HEK293 (cell line): ENCODE results near the gene RALGAPA2.

ENCODE experiments used
- CTCF ChIA-PET: fragments of 350-600 bp; formaldehyde crosslinking; extraction: SDS; loops from one replicate; lab custom pipeline; 2021; ENCODE audit warnings: antibody characterized with exemption; lab: Yijun Ruan, JAX
- POLR2A ChIA-PET: fragments of 300-600 bp; formaldehyde crosslinking; extraction: SDS; loops from one replicate; lab custom pipeline; 2020; ENCODE audit warnings: antibody characterized with exemption, inconsistent platforms; lab: Yijun Ruan, JAX
- H3K27ac ChIP-seq: fragments of 200-500 bp; sonication (Bioruptor generic); 2 replicates; pipeline ENCODE4 v1.5.1; 2014; ENCODE audit warnings: low read depth, low read length, control low read depth, inconsistent platforms; ENCODE audit errors: extremely low read depth
- H3K36me3 ChIP-seq, 2 experiments: fragments of 200-500 bp in 1 of 2; sonication (Bioruptor generic) in 1 of 2; 1 replicate in 1 of 2; 2 replicates in 1 of 2; pipeline ENCODE4 v1.5.1; 2014 to 2017; ENCODE audit warnings: inconsistent platforms in 2 of 2, low read length in 2 of 2; ENCODE audit not compliant: control insufficient read depth in 2 of 2, insufficient read depth in 1 of 2
- H3K4me1 ChIP-seq: fragments of 200-500 bp; sonication (Bioruptor generic); 2 replicates; pipeline ENCODE4 v1.5.1; 2014; ENCODE audit warnings: mild to moderate bottlenecking, low read length, inconsistent platforms; ENCODE audit not compliant: control insufficient read depth, insufficient read depth
- H3K4me3 ChIP-seq: 2 replicates; pipeline ENCODE4 v1.5.1; 2011; ENCODE audit warnings: low read depth, mild to moderate bottlenecking, control low read depth, low read length, moderate library complexity
- H3K9me3 ChIP-seq: fragments of 200-500 bp; sonication (Bioruptor generic); 2 replicates; pipeline ENCODE4 v1.5.1; 2014; ENCODE audit warnings: low read depth, low read length, inconsistent platforms; ENCODE audit not compliant: control insufficient read depth, insufficient read depth
- RBAK ChIP-seq: fragments of 450-650 bp; formaldehyde crosslinking; IDR thresholded peaks from 2 replicates; pipeline ENCODE4 v1.5.1; 2016; ENCODE audit warnings: missing biosample characterization, missing genetic modification characterization
- SCRT2 ChIP-seq: fragments of 450-650 bp; formaldehyde crosslinking; IDR thresholded peaks from 2 replicates; pipeline ENCODE4 v1.5.1; 2016; ENCODE audit warnings: missing biosample characterization, missing genetic modification characterization
- TRIM28 ChIP-seq: IDR thresholded peaks from 2 replicates; pipeline ENCODE4 v1.6.1; 2011; ENCODE audit warnings: low read length, control low read depth, borderline replicate concordance
- YY2 ChIP-seq: fragments of 450-650 bp; formaldehyde crosslinking; IDR thresholded peaks from 2 replicates; pipeline ENCODE4 v1.5.1; 2016; ENCODE audit warnings: missing biosample characterization, missing genetic modification characterization
- ZBTB20 ChIP-seq: fragments of 450-650 bp; formaldehyde crosslinking; IDR thresholded peaks from 2 replicates; pipeline ENCODE4 v1.5.1; 2016; ENCODE audit warnings: missing biosample characterization, missing genetic modification characterization
- ZFP69B ChIP-seq: fragments of 450-650 bp; formaldehyde crosslinking; IDR thresholded peaks from 2 replicates; pipeline ENCODE4 v1.5.1; 2016; ENCODE audit warnings: missing biosample characterization, missing genetic modification characterization
- ZNF114 ChIP-seq: fragments of 450-650 bp; formaldehyde crosslinking; IDR thresholded peaks from 2 replicates; pipeline ENCODE4 v1.5.0; 2017; ENCODE audit warnings: missing biosample characterization, missing genetic modification characterization
- ZNF24 ChIP-seq: fragments of 450-650 bp; formaldehyde crosslinking; IDR thresholded peaks from 2 replicates; pipeline ENCODE4 v1.5.1; 2016; ENCODE audit warnings: missing biosample characterization, missing genetic modification characterization
- ZNF292 ChIP-seq: fragments of 450-650 bp; formaldehyde crosslinking; IDR thresholded peaks from 2 replicates; pipeline ENCODE4 v1.5.1; 2016; ENCODE audit warnings: low read depth, missing biosample characterization, missing genetic modification characterization, borderline replicate concordance
- ZNF514 ChIP-seq: fragments of 450-650 bp; formaldehyde crosslinking; IDR thresholded peaks from 2 replicates; pipeline ENCODE4 v1.5.1; 2016; ENCODE audit warnings: missing biosample characterization, missing genetic modification characterization
- ZNF596 ChIP-seq: fragments of 450-650 bp; IDR thresholded peaks from 2 replicates; pipeline ENCODE4 v1.5.0; 2018; ENCODE audit warnings: missing biosample characterization, mild to moderate bottlenecking, missing genetic modification characterization, moderate library complexity
- ZNF600 ChIP-seq: fragments of 450-650 bp; formaldehyde crosslinking; IDR thresholded peaks from 2 replicates; pipeline ENCODE4 v1.5.1; 2016; ENCODE audit warnings: missing biosample characterization, missing genetic modification characterization
- ZNF624 ChIP-seq: fragments of 450-650 bp; formaldehyde crosslinking; IDR thresholded peaks from 2 replicates; pipeline ENCODE4 v1.5.1; 2017; ENCODE audit warnings: missing biosample characterization, missing genetic modification characterization
- ZNF654 ChIP-seq: fragments of 450-650 bp; formaldehyde crosslinking; IDR thresholded peaks from 2 replicates; pipeline ENCODE4 v1.5.1; 2016; ENCODE audit warnings: low read depth, missing biosample characterization, missing genetic modification characterization
- ZNF776 ChIP-seq: fragments of 450-650 bp; formaldehyde crosslinking; IDR thresholded peaks from 2 replicates; pipeline ENCODE4 v1.5.0; 2017; ENCODE audit warnings: missing biosample characterization, missing genetic modification characterization, borderline replicate concordance
- ZNF791 ChIP-seq: fragments of 450-650 bp; formaldehyde crosslinking; IDR thresholded peaks from 2 replicates; pipeline ENCODE4 v1.5.1; 2016; ENCODE audit warnings: missing biosample characterization, missing genetic modification characterization
- ZXDB ChIP-seq: fragments of 450-650 bp; formaldehyde crosslinking; IDR thresholded peaks from 2 replicates; pipeline ENCODE4 v1.5.1; 2016; ENCODE audit warnings: missing biosample characterization, missing genetic modification characterization
- TF ChIP-seq, protein P1 (sequence below): fragments of 450-650 bp; IDR thresholded peaks from 2 replicates; pipeline ENCODE4 v1.5.1; 2018; ENCODE audit warnings: missing biosample characterization, missing genetic modification characterization
- TF ChIP-seq, protein P2 (sequence below): fragments of 450-650 bp; formaldehyde crosslinking; IDR thresholded peaks from 2 replicates; pipeline ENCODE4 v1.5.1; 2017; ENCODE audit warnings: missing biosample characterization, missing genetic modification characterization
- TF ChIP-seq, protein P3 (sequence below): fragments of 450-650 bp; formaldehyde crosslinking; IDR thresholded peaks from 2 replicates; pipeline ENCODE4 v1.5.1; 2016; ENCODE audit warnings: missing biosample characterization, missing genetic modification characterization
- TF ChIP-seq, protein P4 (sequence below): fragments of 450-650 bp; formaldehyde crosslinking; IDR thresholded peaks from 2 replicates; pipeline ENCODE4 v1.5.1; 2017; ENCODE audit warnings: missing biosample characterization, missing genetic modification characterization
- TF ChIP-seq, protein P5 (sequence below): fragments of 450-650 bp; formaldehyde crosslinking; IDR thresholded peaks from 2 replicates; pipeline ENCODE4 v1.5.1; 2017; ENCODE audit warnings: missing biosample characterization, missing genetic modification characterization
- TF ChIP-seq, protein P6 (sequence below): fragments of 450-650 bp; formaldehyde crosslinking; IDR thresholded peaks from 2 replicates; pipeline ENCODE4 v1.5.1; 2016; ENCODE audit warnings: missing biosample characterization, missing genetic modification characterization
- TF ChIP-seq, protein P7 (sequence below): fragments of 450-650 bp; formaldehyde crosslinking; IDR thresholded peaks from 2 replicates; pipeline ENCODE4 v1.5.1; 2017; ENCODE audit warnings: missing biosample characterization, missing genetic modification characterization

RALGAPA2 gene

DNA sequence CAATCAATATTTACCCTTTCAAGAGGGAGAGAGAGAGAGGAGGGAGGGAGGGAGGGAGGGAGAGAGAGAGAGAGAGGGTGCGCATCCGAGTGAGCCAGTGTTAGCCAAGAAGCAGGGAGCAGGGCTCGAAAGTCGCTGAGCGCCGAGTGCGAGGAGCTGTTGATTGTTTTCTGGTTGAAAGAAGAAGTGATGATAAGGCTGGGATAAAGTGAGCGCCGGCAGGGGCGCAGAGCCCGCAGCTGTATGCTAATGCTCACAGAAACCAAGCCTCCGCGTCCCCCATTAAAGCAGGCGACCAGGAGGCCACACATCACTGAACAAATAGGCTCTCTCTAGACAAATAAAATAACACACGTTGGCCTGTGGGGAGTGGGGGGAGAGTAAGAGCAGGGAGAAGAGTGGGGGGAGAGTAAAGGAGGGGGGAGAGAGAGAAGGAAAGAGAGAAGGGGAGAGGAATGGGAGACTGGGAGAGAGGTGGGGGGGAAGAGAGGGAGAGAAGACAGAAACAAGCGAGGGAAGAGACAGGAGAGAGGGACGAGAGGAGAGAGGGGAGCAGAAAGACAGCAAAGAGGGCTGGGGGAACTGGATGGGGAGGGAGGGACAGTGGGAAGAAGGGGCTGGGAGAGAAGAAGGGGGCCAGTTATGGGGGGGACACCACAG is 349.5 kb downstream of the RALGAPA2 start (continued):
- TF ChIP-seq, protein P1, sequence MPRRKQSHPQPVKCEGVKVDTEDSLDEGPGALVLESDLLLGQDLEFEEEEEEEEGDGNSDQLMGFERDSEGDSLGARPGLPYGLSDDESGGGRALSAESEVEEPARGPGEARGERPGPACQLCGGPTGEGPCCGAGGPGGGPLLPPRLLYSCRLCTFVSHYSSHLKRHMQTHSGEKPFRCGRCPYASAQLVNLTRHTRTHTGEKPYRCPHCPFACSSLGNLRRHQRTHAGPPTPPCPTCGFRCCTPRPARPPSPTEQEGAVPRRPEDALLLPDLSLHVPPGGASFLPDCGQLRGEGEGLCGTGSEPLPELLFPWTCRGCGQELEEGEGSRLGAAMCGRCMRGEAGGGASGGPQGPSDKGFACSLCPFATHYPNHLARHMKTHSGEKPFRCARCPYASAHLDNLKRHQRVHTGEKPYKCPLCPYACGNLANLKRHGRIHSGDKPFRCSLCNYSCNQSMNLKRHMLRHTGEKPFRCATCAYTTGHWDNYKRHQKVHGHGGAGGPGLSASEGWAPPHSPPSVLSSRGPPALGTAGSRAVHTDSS, result no peak
- TF ChIP-seq, protein P2, sequence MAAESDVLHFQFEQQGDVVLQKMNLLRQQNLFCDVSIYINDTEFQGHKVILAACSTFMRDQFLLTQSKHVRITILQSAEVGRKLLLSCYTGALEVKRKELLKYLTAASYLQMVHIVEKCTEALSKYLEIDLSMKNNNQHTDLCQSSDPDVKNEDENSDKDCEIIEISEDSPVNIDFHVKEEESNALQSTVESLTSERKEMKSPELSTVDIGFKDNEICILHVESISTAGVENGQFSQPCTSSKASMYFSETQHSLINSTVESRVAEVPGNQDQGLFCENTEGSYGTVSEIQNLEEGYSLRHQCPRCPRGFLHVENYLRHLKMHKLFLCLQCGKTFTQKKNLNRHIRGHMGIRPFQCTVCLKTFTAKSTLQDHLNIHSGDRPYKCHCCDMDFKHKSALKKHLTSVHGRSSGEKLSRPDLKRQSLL (tag by site-specific recombination), result no peak
- TF ChIP-seq ZNF791 (no peak), RBAK (tag by site-specific recombination) (no peak), ZNF24 (tag by site-specific recombination) (peak; percentile 48; the same call in 1 of the 2 replicates), ZNF624 (tag by site-specific recombination) (no peak), ZNF596 (tag by site-specific recombination) (peak; percentile 69), SCRT2 (tag by site-specific recombination) (peak; percentile 56; the same call in 1 of the 2 replicates), YY2 (tag by site-specific recombination) (no peak)
- TF ChIP-seq, protein P3, sequence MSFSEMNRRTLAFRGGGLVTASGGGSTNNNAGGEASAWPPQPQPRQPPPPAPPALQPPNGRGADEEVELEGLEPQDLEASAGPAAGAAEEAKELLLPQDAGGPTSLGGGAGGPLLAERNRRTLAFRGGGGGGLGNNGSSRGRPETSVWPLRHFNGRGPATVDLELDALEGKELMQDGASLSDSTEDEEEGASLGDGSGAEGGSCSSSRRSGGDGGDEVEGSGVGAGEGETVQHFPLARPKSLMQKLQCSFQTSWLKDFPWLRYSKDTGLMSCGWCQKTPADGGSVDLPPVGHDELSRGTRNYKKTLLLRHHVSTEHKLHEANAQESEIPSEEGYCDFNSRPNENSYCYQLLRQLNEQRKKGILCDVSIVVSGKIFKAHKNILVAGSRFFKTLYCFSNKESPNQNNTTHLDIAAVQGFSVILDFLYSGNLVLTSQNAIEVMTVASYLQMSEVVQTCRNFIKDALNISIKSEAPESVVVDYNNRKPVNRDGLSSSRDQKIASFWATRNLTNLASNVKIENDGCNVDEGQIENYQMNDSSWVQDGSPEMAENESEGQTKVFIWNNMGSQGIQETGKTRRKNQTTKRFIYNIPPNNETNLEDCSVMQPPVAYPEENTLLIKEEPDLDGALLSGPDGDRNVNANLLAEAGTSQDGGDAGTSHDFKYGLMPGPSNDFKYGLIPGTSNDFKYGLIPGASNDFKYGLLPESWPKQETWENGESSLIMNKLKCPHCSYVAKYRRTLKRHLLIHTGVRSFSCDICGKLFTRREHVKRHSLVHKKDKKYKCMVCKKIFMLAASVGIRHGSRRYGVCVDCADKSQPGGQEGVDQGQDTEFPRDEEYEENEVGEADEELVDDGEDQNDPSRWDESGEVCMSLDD, result no peak
- TF ChIP-seq, all 188 proteins: peak for 17

DNA sequence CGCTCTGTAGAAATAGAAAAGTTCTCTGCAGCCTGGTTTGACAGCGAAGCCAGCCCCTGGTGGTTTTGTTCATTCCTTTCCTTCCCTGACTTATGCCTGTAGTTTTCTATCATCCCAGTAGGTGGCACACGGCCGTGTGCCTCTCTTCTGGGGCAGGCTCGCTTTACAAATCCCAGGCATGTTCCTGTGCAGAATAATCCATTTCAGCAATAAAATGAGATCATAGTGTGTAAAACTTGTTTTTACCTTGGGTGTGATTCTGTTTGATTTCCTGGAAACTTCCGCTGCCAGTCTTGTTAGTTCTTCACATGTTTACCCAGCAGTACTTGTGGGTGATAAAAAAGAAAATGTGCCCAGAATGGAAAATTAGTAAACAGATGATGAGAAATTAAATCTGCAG is 352.0 kb downstream of the RALGAPA2 start:
- H3K4me3 ChIP-seq, result no peak overlapping the region
- H3K36me3 ChIP-seq, result no peaks in the 10 kb centered on the region
- POLR2A ChIA-PET, result no interaction called here
- H3K4me1 ChIP-seq, result peaks cover 11% of the 10 kb centered on the region; the same call in 1 of the 2 replicates
- H3K27ac ChIP-seq, result no peak overlapping the region
- H3K9me3 ChIP-seq, result no peaks in the 10 kb centered on the region
- CTCF ChIA-PET, result interaction anchor here (0.6 to 1.2 kb wide), 4 partner anchors 118 to 1219 kb away, joined by 3 to 5 read pairs (median 3); no protein-coding TSS in a partner anchor
- TF ChIP-seq TRIM28, result no peak
- TF ChIP-seq ZNF514 (tag by site-specific recombination), result no peak
- TF ChIP-seq ZNF776, result no peak
- TF ChIP-seq, protein P4, sequence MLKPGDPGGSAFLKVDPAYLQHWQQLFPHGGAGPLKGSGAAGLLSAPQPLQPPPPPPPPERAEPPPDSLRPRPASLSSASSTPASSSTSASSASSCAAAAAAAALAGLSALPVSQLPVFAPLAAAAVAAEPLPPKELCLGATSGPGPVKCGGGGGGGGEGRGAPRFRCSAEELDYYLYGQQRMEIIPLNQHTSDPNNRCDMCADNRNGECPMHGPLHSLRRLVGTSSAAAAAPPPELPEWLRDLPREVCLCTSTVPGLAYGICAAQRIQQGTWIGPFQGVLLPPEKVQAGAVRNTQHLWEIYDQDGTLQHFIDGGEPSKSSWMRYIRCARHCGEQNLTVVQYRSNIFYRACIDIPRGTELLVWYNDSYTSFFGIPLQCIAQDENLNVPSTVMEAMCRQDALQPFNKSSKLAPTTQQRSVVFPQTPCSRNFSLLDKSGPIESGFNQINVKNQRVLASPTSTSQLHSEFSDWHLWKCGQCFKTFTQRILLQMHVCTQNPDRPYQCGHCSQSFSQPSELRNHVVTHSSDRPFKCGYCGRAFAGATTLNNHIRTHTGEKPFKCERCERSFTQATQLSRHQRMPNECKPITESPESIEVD, result peak; percentile 99
- TF ChIP-seq, protein P5, sequence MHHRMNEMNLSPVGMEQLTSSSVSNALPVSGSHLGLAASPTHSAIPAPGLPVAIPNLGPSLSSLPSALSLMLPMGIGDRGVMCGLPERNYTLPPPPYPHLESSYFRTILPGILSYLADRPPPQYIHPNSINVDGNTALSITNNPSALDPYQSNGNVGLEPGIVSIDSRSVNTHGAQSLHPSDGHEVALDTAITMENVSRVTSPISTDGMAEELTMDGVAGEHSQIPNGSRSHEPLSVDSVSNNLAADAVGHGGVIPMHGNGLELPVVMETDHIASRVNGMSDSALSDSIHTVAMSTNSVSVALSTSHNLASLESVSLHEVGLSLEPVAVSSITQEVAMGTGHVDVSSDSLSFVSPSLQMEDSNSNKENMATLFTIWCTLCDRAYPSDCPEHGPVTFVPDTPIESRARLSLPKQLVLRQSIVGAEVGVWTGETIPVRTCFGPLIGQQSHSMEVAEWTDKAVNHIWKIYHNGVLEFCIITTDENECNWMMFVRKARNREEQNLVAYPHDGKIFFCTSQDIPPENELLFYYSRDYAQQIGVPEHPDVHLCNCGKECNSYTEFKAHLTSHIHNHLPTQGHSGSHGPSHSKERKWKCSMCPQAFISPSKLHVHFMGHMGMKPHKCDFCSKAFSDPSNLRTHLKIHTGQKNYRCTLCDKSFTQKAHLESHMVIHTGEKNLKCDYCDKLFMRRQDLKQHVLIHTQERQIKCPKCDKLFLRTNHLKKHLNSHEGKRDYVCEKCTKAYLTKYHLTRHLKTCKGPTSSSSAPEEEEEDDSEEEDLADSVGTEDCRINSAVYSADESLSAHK (tag by site-specific recombination), result peak; percentile 82
- TF ChIP-seq ZNF600, result peak; percentile 47
- no peak for TF ChIP-seq ZNF114
- TF ChIP-seq ZXDB, result no peak
- peak; percentile 70 for TF ChIP-seq ZNF654 (tag by site-specific recombination)
- no peak for TF ChIP-seq ZNF292 (tag by site-specific recombination)
- TF ChIP-seq, protein P6, sequence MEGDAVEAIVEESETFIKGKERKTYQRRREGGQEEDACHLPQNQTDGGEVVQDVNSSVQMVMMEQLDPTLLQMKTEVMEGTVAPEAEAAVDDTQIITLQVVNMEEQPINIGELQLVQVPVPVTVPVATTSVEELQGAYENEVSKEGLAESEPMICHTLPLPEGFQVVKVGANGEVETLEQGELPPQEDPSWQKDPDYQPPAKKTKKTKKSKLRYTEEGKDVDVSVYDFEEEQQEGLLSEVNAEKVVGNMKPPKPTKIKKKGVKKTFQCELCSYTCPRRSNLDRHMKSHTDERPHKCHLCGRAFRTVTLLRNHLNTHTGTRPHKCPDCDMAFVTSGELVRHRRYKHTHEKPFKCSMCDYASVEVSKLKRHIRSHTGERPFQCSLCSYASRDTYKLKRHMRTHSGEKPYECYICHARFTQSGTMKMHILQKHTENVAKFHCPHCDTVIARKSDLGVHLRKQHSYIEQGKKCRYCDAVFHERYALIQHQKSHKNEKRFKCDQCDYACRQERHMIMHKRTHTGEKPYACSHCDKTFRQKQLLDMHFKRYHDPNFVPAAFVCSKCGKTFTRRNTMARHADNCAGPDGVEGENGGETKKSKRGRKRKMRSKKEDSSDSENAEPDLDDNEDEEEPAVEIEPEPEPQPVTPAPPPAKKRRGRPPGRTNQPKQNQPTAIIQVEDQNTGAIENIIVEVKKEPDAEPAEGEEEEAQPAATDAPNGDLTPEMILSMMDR (tag by site-specific recombination), result peak; percentile 68
- peak; percentile 69; the same call in 1 of the 2 replicates for TF ChIP-seq ZBTB20 (tag by site-specific recombination)
- 0 out of 2 replicates have a peak, but pooled peaks have one; percentile 33 for TF ChIP-seq ZFP69B (tag by site-specific recombination)
- TF ChIP-seq, protein P7, sequence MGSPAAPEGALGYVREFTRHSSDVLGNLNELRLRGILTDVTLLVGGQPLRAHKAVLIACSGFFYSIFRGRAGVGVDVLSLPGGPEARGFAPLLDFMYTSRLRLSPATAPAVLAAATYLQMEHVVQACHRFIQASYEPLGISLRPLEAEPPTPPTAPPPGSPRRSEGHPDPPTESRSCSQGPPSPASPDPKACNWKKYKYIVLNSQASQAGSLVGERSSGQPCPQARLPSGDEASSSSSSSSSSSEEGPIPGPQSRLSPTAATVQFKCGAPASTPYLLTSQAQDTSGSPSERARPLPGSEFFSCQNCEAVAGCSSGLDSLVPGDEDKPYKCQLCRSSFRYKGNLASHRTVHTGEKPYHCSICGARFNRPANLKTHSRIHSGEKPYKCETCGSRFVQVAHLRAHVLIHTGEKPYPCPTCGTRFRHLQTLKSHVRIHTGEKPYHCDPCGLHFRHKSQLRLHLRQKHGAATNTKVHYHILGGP, result 0 out of 2 replicates have a peak, but pooled peaks have one; percentile 1
